H9 (cell line): Measurements from ENCODE around the gene SH3BP5L. TPM values are rescaled to one million over a fixed set of nuclear protein-coding genes. Genes with fewer than 3 reads are reported as not detected.

Experiments used
- DNase-seq: peaks from one replicate; pipeline ENCODE4 v3.0.0-alpha.2; 2017
- H2AFZ ChIP-seq: one replicate; pipeline ENCODE4 v1.6.1; 2013; ENCODE audit warnings: mild to moderate bottlenecking, low read length, control low read depth, moderate library complexity
- H2AK5ac ChIP-seq: 2 replicates; pipeline ENCODE4 v1.6.1; 2013; ENCODE audit warnings: low read length, control low read depth, mixed read lengths; ENCODE audit not compliant: insufficient read length
- H2BK120ac ChIP-seq: one replicate; pipeline ENCODE4 v1.6.1; 2013; ENCODE audit warnings: low read depth, mild to moderate bottlenecking, low read length, control low read depth, inconsistent platforms; ENCODE audit not compliant: poor library complexity, severe bottlenecking
- H2BK12ac ChIP-seq: 2 replicates; pipeline ENCODE4 v1.6.1; 2013; ENCODE audit warnings: low read length, control low read depth, mixed read lengths, low read depth; ENCODE audit not compliant: insufficient read length
- H2BK15ac ChIP-seq: 2 replicates; pipeline ENCODE4 v1.6.1; 2013; ENCODE audit warnings: low read depth, low read length, control low read depth
- H2BK20ac ChIP-seq: one replicate; pipeline ENCODE4 v1.6.1; 2013; ENCODE audit warnings: low read depth, mild to moderate bottlenecking, low read length, control low read depth, inconsistent platforms; ENCODE audit not compliant: poor library complexity, severe bottlenecking
- H2BK5ac ChIP-seq: 2 replicates; pipeline ENCODE4 v1.6.1; 2013; ENCODE audit warnings: low read length, control low read depth, mixed read lengths; ENCODE audit not compliant: insufficient read length
- H3K14ac ChIP-seq: 2 replicates; pipeline ENCODE4 v1.6.1; 2013; ENCODE audit warnings: low read length, control low read depth; ENCODE audit not compliant: insufficient read depth
- H3K18ac ChIP-seq: 2 replicates; pipeline ENCODE4 v1.6.1; 2013; ENCODE audit warnings: low read depth, mild to moderate bottlenecking, mixed read lengths, low read length, control low read depth; ENCODE audit not compliant: insufficient read length
- H3K23ac ChIP-seq: 2 replicates; pipeline ENCODE4 v1.6.1; 2013; ENCODE audit warnings: low read length, control low read depth, mixed read lengths, low read depth; ENCODE audit not compliant: insufficient read length
- H3K23me2 ChIP-seq: 2 replicates; pipeline ENCODE4 v1.6.1; 2013; ENCODE audit warnings: low read depth, mild to moderate bottlenecking, mixed read lengths, low read length, control low read depth; ENCODE audit not compliant: insufficient read length, poor library complexity, severe bottlenecking
- H3K27ac ChIP-seq: 2 replicates; pipeline ENCODE4 v1.5.1; 2013; ENCODE audit warnings: low read length, control low read depth, mixed read lengths, low read depth; ENCODE audit not compliant: insufficient read length
- H3K27me3 ChIP-seq: 2 replicates; pipeline ENCODE4 v1.6.1; 2013; ENCODE audit warnings: low read length, control low read depth, inconsistent platforms; ENCODE audit not compliant: insufficient read depth
- H3K4ac ChIP-seq: 2 replicates; pipeline ENCODE4 v1.6.1; 2013; ENCODE audit warnings: low read depth, mild to moderate bottlenecking, control low read depth, inconsistent platforms, low read length, moderate library complexity
- H3K4me1 ChIP-seq: 2 replicates; pipeline ENCODE4 v1.6.1; 2013; ENCODE audit warnings: low read length, control low read depth, inconsistent platforms; ENCODE audit not compliant: insufficient read depth
- H3K4me2 ChIP-seq: 2 replicates; pipeline ENCODE4 v1.6.1; 2013; ENCODE audit warnings: low read length, control low read depth, mixed read lengths; ENCODE audit not compliant: insufficient read length, insufficient read depth
- H3K56ac ChIP-seq: 2 replicates; pipeline ENCODE4 v1.6.1; 2013; ENCODE audit warnings: low read depth, mild to moderate bottlenecking, mixed read lengths, low read length, control low read depth; ENCODE audit not compliant: insufficient read length
- H3K79me1 ChIP-seq: 2 replicates; pipeline ENCODE4 v1.6.1; 2013; ENCODE audit warnings: low read depth, mild to moderate bottlenecking, moderate library complexity, low read length, control low read depth, inconsistent platforms; ENCODE audit not compliant: insufficient read depth, poor library complexity, severe bottlenecking
- H3K79me2 ChIP-seq: 2 replicates; pipeline ENCODE4 v1.6.1; 2013; ENCODE audit warnings: low read length, control low read depth, inconsistent platforms; ENCODE audit not compliant: insufficient read depth
- H3K9ac ChIP-seq: 2 replicates; pipeline ENCODE4 v1.6.1; 2013; ENCODE audit warnings: low read length, control low read depth, mixed read lengths; ENCODE audit not compliant: insufficient read length; ENCODE audit errors: extremely low read depth
- H3K9me3 ChIP-seq: one replicate; pipeline ENCODE4 v1.6.1; 2013; ENCODE audit warnings: low read depth, low read length, inconsistent platforms; ENCODE audit not compliant: control insufficient read depth
- H3T11ph ChIP-seq: one replicate; pipeline ENCODE4 v1.6.1; 2013; ENCODE audit warnings: mild to moderate bottlenecking, low read length, control low read depth, inconsistent platforms
- H4K20me1 ChIP-seq: one replicate; pipeline ENCODE4 v1.6.1; 2013; ENCODE audit not compliant: control insufficient read depth, insufficient read length, insufficient read depth
- H4K5ac ChIP-seq: 2 replicates; pipeline ENCODE4 v1.6.1; 2013; ENCODE audit warnings: low read depth, mild to moderate bottlenecking, mixed read lengths, low read length, control low read depth; ENCODE audit not compliant: insufficient read length
- H4K8ac ChIP-seq: replicated peaks from 2 replicates; pipeline ENCODE4 v1.6.1; 2013; ENCODE audit warnings: low read length, control low read depth, mixed read lengths, low read depth; ENCODE audit not compliant: insufficient read length
- H4K91ac ChIP-seq: 2 replicates; pipeline ENCODE4 v1.6.1; 2013; ENCODE audit warnings: low read depth, mild to moderate bottlenecking, moderate library complexity, mixed read lengths, low read length, control low read depth; ENCODE audit not compliant: insufficient read length
- H3K27ac Mint-ChIP-seq, 3 experiments: 2 replicates in 2 of 3; 3 replicates in 1 of 3; pipeline ENCODE4 v1.8.0; 2020 to 2021; ENCODE audit warnings: mixed read lengths in 3 of 3, mild to moderate bottlenecking in 1 of 3, moderate library complexity in 1 of 3
- H3K27me3 Mint-ChIP-seq: 2 replicates; pipeline ENCODE4 v1.8.0; 2021; ENCODE audit warnings: low read depth, mild to moderate bottlenecking, moderate library complexity, mixed read lengths
- H3K36me3 Mint-ChIP-seq, 3 experiments: 2 replicates in 2 of 3; 3 replicates in 1 of 3; pipeline ENCODE4 v1.8.0; 2020 to 2021; ENCODE audit warnings: low read depth in 3 of 3, mixed read lengths in 3 of 3; ENCODE audit not compliant: insufficient read depth in 1 of 3
- H3K4me1 Mint-ChIP-seq, 2 experiments: 2 replicates each; pipeline ENCODE4 v1.8.0; 2020; ENCODE audit warnings: mixed read lengths in 2 of 2
- H3K4me3 Mint-ChIP-seq, 2 experiments: 2 replicates in 1 of 2; 3 replicates in 1 of 2; pipeline ENCODE4 v1.8.0; 2020 to 2021; ENCODE audit warnings: mild to moderate bottlenecking in 2 of 2, mixed read lengths in 2 of 2, moderate library complexity in 1 of 2
- H3K9me3 Mint-ChIP-seq, 2 experiments: 2 replicates in 1 of 2; 3 replicates in 1 of 2; pipeline ENCODE4 v1.8.0; 2020; ENCODE audit warnings: mild to moderate bottlenecking in 2 of 2, mixed read lengths in 2 of 2, moderate library complexity in 1 of 2
- WGBS: extraction: QIAGEN DNeasy Blood & Tissue Kit; methylation state at CpG from one replicate; pipeline ENCODE4 v1.1.7; 2013; ENCODE audit warnings: missing lambda C conversion rate, low lambda C conversion rate, mixed read lengths; ENCODE audit not compliant: insufficient read length; ENCODE audit errors: extremely low coverage; 5-methylcytosine and 5-hydroxymethylcytosine counted together
- total RNA-seq: library from RNA; stranded (reverse); gene quantifications from 2 replicates; pipeline ENCODE4 v1.2.1, GENCODE V29; 2021
- TF ChIP-seq, protein P1 (sequence below): fragments of 200-600 bp; sonication (generic); conservative IDR thresholded peaks from 3 replicates; pipeline ENCODE4 v1.8.0; 2021; ENCODE audit warnings: antibody characterized with exemption, mild to moderate bottlenecking

The SH3BP5L gene
- total RNA-seq, 1 experiment from 2014 or later = 27.6 TPM

DNA sequence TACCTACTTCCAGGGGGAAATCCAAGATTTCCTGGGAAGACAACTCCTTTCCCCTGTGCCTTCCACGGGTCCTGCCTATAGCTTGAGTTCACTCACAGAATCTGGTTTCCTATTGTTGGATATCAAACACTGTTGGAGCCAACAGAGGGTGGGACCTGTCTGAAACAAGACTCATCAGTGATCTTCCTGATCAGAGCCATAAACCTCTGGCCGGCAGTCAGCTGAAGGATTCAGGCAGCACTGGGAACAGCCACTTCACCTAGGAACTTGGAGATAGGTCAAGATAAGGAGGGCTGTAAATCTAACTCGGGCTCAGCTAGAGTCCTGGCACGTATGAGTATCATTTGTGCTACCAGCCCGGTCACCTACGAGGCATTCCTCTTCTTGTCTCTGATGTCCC lies 23.3 kb downstream of the SH3BP5L start:
- H3K79me2 ChIP-seq = no peaks in the 10 kb centered on the region
- no peak overlapping the region for H4K91ac ChIP-seq
- no peak overlapping the region for H3K56ac ChIP-seq
- no peak overlapping the region for H2AFZ ChIP-seq
- Mint-ChIP-seq H3K36me3 (peaks cover 0 to 17% (median 2%) of the 10 kb centered on the region in 3 experiments; a peak in 4 of 7 replicates), H3K9me3 (peaks cover 63 to 77% of the 10 kb centered on the region in 2 experiments), H3K27me3 (peaks cover 4% of the 10 kb centered on the region), H3K27ac (no peak overlapping the region), H3K4me3 (no peak overlapping the region), H3K4me1 (no peaks in the 10 kb centered on the region)
- H3T11ph ChIP-seq = no peak overlapping the region
- H3K14ac ChIP-seq = no peak overlapping the region
- DNase-seq = no peak
- H3K4ac ChIP-seq = no peak overlapping the region
- H3K27ac ChIP-seq = no peak overlapping the region
- H3K27me3 ChIP-seq = no peaks in the 10 kb centered on the region
- H2BK5ac ChIP-seq = no peak overlapping the region
- no peaks in the 10 kb centered on the region for H3K23me2 ChIP-seq
- no peak overlapping the region for H2BK20ac ChIP-seq
- H4K5ac ChIP-seq = no peak overlapping the region
- no CpG with 5 or more reads among the region's 6 CpGs for WGBS
- peaks cover 41% of the 10 kb centered on the region for H3K9me3 ChIP-seq
- H3K4me2 ChIP-seq = no peak overlapping the region
- no peak overlapping the region for H2BK120ac ChIP-seq
- no peaks in the 10 kb centered on the region for H3K4me1 ChIP-seq
- H3K23ac ChIP-seq = no peak overlapping the region
- no peak overlapping the region for H2BK15ac ChIP-seq
- no peak overlapping the region for H2BK12ac ChIP-seq
- H4K20me1 ChIP-seq = no peaks in the 10 kb centered on the region
- H3K9ac ChIP-seq = no peak overlapping the region
- TF ChIP-seq, protein P1, sequence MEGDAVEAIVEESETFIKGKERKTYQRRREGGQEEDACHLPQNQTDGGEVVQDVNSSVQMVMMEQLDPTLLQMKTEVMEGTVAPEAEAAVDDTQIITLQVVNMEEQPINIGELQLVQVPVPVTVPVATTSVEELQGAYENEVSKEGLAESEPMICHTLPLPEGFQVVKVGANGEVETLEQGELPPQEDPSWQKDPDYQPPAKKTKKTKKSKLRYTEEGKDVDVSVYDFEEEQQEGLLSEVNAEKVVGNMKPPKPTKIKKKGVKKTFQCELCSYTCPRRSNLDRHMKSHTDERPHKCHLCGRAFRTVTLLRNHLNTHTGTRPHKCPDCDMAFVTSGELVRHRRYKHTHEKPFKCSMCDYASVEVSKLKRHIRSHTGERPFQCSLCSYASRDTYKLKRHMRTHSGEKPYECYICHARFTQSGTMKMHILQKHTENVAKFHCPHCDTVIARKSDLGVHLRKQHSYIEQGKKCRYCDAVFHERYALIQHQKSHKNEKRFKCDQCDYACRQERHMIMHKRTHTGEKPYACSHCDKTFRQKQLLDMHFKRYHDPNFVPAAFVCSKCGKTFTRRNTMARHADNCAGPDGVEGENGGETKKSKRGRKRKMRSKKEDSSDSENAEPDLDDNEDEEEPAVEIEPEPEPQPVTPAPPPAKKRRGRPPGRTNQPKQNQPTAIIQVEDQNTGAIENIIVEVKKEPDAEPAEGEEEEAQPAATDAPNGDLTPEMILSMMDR = no peak
- no peaks in the 10 kb centered on the region for H3K79me1 ChIP-seq
- no peak overlapping the region for H3K18ac ChIP-seq
- H2AK5ac ChIP-seq = no peak overlapping the region
- no peak overlapping the region for H4K8ac ChIP-seq
